Fibroblast of skin of left quadriceps (primary cell): ENCODE results near the gene CD99.
"Not testable (repeated sequence)": the region's sequence is repeated elsewhere in the genome, so short reads cannot be mapped to it uniquely, and the experiment has no call there.

Source experiments
- DNase-seq, 2 experiments: peaks; one replicate each; pipeline ENCODE4 v3.0.0-alpha.2; 2013; ENCODE audit warnings: low read depth in 2 of 2

The CD99 gene

DNA sequence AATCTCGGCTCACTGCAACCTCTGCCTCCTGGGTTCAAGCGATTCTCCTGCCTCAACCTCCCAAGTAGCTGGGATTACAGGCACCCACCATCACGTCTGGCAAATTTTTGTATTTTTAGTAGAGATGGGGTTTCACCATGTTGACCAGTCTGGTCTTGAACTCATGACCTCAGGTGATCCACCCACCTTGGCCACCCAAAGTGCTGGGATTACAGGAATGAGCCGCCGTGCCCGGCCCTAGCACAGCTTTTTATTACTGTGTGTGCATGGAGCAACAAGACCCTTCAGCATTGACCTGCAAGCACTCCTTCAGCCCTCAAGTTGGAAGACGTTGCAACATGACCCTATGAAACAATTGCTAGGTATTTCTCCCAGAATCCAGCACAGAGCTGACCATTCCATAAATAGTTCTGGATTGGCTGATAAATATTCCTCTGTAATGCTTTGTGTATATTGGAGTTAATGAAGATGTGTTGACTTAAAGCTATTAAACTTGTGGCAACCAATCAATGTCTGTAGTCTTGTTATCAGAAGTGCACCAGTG lies 15.4 kb upstream of the CD99 start:
- not testable (repeated sequence) for DNase-seq

DNA sequence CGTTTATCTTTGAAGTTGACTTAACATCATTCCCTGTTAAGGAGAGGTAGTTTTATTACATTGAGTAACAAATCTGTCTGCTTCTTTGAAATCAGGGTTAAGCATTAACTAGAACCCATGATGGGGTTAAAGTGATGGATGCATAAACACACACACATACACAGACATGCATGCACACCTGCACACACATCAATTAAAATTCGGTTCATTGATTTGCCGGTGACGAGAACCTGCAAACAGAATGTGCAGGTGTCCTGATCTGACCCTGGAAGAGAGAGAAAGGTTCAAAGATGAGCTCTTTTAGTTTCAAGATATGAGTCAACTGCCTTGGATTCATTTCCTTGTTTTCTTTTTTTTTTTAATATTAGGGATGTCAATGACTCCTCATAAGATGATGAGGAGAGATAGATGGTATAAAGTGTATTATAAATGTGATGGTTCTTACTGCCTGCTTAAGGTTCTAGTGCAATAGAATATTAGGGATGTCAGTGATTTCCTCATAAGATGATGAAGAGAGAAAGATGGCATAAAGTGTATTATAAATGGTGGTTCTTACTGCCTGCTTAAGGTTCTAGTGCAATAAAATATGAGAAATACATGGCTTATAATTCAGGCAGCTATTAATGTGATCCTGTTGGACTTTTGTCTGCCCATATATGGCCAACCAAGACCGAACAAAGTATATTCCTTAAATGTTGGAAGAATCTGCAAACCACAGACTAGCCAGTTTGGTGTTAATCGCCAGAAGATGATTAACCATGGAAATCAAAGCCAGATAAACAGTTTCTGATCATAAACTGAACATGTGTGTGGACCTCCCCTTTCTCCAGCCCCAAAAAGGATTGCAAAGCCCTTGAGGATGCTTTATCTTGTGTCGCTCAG lies 14.1 kb upstream of the CD99 start:
- DNase-seq, result peak; percentile 29 to 38

DNA sequence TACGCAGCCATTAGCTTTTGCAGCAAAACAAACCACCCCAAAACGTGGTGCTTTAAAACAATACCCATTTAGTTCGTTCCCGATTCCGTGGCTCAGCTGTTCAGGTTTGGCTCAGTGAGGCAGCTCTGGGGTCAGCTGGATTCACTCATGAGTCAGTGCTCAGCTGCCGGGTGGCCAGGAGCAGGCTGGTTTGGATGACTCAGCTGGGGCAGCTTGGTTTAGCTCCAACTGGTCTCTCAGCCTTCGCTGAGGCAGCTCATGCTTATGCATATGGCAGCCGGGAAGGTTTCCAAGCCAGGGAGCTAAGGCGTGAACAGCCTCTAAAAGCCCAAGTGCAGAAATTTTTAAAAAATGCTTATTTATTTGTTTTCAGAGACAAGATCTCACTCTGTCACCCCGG lies 13.3 kb upstream of the CD99 start:
- peak; percentile 91 to 92 for DNase-seq

DNA sequence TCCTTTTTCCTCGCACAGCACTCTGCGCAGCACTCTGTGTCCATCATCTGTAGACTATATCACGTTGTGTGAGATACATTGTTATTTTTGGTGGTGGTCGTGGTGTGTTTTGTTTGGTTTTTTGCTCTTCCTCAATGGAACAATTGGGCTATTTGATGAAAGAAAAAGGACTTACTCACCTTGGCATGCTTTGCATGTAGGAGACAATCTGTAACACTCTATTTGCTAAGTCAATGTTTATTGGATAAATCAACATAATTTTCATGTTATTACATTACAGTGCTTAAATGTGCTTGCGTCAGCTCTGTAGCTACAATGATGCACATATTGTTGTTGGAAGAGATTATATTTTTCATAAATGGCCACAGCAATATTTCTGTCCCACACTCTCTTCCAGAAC lies 12.5 kb upstream of the CD99 start:
- no peak for DNase-seq

DNA sequence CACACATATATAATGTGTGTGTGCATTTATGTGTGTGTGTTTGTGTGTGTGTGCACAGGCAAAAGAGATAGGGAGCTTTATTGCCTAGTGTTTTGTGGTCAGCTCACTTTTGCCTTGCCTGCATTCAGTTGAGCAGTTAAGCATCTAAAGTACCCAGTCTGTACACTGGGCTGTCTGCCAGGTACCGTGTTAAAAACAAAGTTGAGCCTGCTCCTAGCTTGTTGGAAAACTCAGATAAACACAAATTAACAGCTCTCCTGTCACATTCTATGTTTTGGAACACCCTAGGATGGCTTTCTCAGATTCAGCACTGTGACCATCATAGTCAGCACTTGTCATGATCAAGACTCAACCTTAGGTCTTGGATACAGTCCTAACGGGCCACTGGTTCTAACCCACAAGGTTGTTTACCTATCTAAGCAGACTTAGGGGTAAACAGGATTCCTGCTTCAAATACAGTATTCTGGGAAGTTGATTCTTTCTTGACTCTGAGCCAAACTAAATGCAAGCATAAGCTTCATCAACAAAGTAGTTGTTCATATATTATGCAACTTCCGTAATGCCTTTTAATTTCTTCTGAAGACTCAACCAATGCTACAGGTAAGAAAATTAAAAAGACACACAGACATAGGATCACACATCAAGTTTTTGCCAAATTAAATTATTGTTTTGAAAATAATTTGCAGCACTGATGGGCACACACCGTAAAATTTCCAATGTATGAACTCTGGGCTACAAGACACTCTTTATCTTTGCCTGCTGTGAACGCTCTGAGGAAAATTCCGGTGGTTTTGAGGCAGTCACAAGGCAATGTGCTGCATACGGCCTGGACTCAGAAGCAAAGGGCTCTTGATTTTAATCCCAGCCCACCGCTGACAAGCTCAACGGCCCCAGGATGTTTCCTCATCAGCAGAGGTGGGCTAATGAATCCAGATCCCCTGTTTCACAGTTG lies 11.3 kb upstream of the CD99 start:
- no peak for DNase-seq

DNA sequence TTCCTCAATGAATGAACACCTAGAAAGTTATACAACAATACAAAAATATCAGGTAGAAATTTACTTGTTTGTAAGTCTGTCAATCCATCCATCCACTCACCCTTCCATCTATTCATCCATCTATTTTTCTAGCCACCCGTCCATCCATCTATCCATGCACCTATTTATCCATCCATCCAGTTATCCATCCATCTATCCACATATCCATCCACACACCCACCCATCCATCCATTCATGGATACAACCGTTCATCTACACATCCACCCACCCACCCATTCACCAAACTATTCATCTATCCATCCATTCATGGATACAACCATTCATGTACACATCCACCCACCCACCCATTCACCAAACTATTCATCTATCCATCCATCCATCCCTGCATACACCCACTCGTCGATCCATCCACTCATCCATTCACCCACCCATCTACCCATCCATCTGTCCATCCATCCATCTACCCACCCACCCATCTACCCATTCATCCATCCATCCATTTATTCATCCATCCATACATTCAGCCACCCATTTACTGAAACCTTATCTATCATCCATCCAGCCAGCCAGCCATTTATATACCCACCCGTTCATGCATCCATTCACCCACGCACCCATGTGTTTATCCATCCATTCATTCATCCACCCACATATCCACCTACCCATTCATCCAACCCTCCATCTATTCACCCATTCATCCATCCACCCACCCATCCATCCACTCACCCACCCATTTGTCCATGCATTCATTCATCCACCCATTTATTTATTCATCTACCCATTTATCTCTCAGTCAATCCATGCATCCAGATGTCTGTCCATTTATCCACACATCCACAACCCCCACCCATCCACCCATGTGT lies 10.4 kb upstream of the CD99 start:
- DNase-seq, result no peak

DNA sequence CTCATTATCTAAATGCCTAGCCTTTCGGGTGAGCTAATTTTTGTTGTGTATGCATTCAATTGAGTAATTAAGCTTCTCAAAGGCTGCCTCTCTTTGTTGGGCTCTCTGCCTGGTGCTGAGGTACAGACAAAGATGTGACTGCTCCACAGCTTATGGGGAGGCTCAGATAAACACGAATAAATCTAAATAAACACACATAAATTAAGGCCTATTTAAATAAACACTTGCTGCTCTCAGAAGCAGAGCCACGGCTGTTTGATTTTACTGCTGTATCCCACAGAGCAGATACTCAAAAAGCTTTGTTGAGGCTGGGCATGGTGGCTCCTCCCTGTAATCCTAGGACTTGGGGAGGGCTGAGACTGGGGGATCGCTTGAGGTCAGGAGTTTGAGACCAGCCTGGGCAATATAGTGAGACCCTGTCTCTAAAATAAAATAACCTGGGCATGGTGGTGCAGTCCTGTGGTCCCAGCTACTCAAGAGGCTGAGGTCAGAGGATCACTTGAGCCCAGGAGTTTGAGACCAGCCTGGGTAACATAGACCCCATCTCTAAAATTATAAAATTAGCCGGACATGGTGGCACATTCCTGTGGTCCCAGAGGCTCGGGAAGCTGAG lies 8.4 kb upstream of the CD99 start:
- DNase-seq, result no peak

DNA sequence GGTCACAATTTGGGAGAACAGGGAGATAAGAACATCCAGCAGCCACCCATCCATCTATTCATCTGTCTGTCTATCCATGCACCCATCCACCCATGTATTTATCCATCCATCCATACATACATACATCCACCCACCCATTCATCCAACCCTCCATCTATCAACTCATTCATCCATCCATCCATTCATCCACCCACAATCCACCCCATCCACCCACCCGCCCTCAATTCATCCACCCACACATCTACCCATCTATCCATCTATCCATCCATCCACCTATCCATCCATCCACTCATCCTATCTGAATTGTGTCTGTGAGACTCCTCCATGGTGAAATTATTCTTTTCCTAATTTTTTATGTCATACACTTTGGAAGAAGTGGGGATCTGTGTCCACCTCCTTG lies 6.8 kb upstream of the CD99 start:
- no peak for DNase-seq

DNA sequence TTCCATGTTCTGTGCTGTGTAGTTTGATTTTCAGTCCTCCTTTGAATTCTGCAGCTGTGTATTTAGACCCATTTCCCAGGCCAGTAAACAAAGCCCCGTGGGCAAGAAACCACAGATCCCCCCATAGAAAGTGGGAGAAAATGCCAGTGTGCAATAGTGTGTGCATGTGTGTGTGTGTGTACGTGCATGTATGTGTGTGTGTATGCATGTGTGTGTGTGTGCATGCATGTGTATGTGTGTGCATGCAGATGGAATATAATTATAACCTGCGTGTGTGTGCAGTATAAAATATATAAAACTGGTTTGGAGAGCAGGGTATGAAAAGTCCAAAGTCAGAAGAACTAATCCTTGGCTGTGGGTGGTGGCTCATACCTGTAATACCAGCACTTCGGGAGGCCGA lies 5.2 kb upstream of the CD99 start:
- no peak for DNase-seq

DNA sequence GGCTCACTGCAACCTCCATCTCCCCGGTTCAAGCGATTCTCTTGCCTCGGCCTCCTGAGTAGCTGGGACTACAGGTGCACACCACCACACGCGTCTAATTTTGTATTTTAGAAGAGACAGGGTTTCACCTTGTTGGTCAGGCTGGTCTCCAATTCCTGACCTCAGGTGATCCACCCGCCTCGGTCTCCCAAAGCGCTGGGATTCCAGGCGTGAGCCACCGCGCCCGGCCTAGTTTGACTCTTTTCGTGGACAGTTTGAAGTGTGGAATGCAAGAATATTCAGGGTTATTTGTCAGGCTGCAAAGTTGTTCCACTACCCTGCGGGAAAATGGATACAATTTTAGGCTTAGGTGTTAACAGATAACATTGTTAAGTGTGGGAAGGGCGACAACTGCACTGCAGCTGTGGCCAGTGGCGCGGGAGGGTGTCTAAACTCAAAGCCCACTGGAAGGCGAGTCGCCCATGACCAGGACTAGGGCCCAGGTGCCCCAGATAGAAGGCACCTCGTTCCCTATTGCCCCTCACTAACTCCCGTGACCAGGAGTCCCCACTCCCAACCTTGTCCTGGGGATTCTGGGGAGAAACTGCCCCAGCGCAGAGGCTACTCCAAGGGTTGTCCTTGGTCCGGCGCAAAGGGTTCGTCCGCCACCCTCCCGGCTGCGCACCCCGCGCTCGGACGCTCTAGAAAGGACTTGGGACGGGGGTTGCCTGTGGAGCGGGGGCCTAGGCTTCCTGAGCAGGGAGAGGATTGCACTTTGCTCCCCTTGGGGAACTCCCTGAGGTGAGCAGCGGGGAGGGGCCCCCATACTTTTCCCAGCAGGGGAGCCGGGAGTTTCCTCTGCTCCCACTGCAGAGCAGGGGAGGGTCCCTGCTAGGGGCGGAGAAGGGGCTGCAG lies 1.1 kb upstream of the CD99 start:
- DNase-seq, result no peak

DNA sequence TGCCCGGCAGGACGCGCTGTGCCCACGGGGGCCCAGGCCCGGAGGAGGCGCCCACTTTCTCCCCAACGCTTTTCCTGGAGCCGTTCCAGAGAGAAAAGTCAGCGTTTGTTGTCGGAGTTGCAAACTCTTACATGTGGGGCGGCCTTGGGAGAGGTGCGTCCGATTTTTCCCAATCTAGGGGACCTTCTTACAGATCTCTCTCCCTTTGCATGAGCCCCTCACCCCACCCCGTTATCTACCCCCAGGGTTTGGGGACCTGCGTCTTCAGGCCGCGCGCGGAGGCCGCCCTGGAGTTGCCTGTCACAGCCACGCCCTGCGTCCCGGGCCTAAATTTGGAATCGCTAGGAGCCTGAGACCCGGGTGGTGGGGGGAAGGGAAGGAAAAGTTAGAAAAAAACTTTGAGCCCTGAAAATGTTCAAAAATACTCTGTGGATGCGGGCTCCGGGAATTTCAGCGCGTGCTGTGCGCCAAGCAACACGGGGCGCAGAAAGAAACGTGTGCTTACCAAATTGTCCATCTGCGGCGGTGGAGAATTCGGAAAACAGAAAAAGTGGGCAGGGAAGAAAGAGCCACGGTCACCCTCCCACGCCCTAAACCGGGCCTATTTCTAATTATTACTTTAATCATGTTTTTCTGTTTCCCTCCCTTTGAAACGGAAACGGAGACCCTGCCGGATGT lies 587 bp downstream of the CD99 start:
- no peak for DNase-seq

DNA sequence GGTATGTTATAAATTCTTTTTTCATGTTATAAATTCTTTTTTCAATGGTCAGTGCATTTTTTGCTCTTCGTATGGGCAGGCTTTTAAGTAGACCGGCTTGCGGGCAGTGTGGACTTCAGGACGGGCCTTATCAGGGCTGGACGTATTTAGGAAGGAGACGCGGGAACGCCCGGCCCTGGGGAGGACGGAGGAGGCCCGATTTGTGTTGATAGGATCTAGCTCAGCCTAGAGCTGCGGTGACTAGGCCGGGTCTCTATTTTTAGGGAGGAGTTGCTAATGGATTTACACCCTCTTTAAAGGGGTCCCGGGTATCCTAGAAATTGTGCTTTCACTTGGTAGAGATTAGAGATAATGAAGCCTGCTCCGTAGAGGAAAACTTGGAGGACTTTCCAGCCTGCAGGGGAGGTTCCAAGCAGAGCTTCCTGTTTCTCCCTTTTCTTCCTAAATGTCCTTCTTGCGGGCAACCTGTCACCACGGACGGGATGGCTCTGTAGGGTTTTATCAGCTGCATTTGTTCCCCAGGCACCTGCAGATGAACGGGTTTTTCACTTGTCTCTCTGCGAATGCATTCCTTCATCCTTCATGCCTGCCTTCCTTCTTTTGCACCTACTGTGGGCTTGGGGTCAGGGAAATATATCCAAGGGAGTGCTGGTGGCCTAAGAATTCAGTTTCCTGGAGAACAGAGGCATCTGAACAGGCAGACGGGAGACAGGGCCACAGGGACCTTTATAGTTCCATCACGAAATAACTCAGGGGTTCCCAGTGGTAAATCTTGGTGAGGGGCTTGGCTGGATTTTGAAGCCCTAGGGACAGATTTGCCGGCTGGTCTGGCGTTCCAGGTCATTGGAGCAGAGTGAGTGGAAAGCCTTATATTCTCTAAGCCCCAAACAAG lies 1.4 kb downstream of the CD99 start:
- DNase-seq, result no peak

DNA sequence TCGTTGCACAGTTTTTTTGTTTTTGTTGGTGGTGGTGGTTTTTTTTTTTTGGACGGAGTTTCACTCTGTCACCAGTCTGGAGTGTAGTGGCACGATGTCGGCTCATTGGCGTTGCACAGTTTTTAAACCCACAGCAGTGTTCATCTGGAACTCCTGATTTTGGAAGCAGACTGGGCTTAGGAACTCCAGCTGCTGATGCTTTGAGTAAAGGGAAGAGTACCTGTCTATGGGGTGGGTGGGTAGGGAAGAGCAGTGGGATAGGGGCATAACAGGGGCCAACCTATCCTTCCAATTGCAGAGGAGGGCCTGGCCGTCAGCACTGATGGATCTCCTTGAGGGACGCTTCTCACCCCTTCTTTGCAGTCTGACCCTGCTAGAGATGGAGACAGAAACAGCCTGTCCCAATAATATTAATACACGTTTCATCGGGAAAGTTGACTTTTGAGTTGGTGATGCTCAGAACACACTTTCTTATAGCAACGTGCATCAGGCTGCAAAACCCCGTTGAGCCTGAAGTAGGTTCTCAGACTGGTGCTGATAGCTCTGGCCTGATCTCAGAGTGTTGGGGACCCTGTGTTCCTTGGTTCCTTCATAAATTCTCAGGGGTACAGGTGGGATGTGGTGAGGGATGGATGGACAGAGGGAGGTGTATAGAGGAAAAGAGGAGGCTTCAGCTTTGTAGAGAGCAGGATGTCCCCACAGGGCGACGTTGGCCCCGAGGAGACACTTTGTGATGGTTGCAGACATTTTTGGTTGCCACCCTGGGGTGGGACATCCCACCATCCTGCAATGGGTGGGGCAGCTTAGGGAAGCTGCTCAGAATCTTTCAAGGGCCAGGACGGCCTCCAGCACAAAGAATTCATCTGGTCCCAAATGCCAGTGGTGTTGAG lies 2.3 kb downstream of the CD99 start:
- DNase-seq, result no peak

DNA sequence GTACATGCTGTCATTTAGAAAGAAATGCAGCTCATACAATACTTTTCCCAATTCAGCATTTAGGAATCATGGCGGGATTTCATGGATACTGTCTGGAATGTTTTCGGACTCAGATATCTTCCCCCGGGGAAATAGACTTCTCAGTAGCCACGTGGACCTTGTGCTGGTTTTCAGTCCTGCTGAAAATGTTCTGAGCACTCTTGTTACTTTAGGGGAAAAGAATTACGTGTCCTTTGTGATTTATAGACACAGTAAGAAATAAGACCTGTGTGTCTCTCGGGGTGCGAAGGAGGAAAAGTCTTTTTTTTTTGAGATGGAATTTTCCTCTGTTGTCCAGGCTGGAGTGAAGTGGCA lies 3.8 kb downstream of the CD99 start:
- no peak for DNase-seq

DNA sequence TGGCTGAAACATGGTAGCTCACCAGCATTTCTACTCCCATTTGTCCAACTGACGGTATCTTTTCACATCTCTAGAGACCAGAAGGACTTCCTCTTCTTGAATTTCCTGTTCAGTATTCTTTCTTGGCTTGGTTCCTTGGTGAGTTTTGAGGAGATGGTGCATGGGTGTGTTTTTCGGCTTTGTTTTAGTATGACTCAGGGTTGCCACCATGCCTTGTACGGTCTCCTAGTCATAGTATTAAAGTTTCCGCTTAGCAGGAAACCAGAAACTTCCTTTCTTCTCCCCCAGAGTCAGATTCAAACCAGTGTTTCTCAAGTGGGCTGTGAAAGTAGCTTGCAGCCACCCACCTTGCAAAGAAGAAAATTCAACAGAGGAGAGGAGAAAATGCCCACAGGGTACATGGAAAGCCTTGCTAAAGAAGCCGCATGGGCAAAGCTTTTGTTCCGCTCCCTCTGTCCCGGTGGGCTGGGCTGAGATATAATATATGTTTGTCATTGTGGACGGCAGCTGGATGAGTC lies 5.7 kb downstream of the CD99 start:
- peak; percentile 60 to 63 for DNase-seq

DNA sequence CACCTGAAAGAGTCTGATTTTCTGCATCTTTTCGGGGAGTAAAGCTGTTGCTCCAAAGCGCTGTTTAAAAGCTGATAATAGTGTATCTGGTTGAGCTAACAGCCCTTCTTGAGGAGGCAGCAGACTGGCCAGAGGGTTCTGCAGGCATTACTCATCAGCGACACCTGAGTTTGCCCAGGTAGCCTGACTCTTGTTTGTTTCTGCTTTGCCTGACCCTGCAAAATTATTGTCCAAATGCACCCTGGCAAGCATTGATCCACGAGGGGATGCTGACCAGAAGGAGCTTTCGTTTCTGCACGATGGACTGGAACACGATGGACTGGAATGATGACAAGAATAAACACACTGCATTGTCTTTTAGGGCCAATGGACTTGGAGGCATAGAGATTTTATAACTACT lies 6.2 kb downstream of the CD99 start:
- no peak for DNase-seq

DNA sequence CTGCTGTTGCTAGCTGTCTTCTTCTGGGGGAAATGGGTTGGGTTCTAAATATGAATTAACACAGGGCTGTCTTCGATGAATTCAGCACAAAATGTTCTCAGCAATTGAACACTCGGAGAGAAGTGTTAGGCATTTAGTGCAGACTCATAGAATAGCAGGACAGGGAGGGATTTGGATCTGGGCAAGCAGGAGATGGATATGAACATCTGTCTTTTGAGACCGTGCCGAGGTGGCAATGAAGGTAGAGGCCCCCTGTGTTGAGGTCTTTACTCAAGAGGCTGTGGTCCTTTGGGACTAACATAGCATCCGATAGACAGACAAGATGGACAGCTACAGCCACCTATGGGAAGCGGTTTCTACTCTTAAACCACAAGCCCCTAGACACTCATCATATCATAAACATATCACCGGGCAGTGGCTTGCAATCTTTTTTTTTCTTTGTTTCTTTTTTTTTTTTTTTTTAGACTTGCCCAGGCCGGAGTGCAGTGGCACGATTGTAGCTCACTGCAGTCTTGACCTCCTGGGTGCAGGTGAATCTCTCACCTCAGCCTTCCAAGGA lies 6.7 kb downstream of the CD99 start:
- no peak for DNase-seq
